Ishikawa (cell line): ENCODE results near the gene PLA2G4D.
A peak's percentile ranks its signal among the peaks of the same experiment; 100 is the strongest.

Experiments
- CEBPB ChIP-seq: IDR thresholded peaks from 2 replicates; pipeline ENCODE4 v1.6.1; 2012
- CREB1 ChIP-seq: IDR thresholded peaks from 2 replicates; pipeline ENCODE4 v1.6.1; 2012; ENCODE audit warnings: low read depth
- EGR1 ChIP-seq: IDR thresholded peaks from 2 replicates; pipeline ENCODE4 v1.6.1; 2012
- EP300 ChIP-seq: IDR thresholded peaks from 2 replicates; pipeline ENCODE4 v1.6.1; 2012; ENCODE audit warnings: borderline replicate concordance
- FOXM1 ChIP-seq: IDR thresholded peaks from 2 replicates; pipeline ENCODE4 v1.6.1; 2012; ENCODE audit warnings: low read depth, borderline replicate concordance
- MAX ChIP-seq: IDR thresholded peaks from 2 replicates; pipeline ENCODE4 v1.6.1; 2012
- NFIC ChIP-seq: IDR thresholded peaks from 2 replicates; pipeline ENCODE4 v1.6.1; 2012
- RAD21 ChIP-seq: IDR thresholded peaks from 2 replicates; pipeline ENCODE4 v1.6.1; 2012; ENCODE audit warnings: low read depth
- REST ChIP-seq: IDR thresholded peaks from 2 replicates; pipeline ENCODE4 v1.6.1; 2012; ENCODE audit warnings: low read depth, mild to moderate bottlenecking
- TAF1 ChIP-seq: IDR thresholded peaks from 2 replicates; pipeline ENCODE4 v1.6.1; 2012; ENCODE audit warnings: low read depth, mild to moderate bottlenecking
- TCF12 ChIP-seq: IDR thresholded peaks from 2 replicates; pipeline ENCODE4 v1.6.1; 2012; ENCODE audit warnings: low read depth
- TEAD4 ChIP-seq: IDR thresholded peaks from 2 replicates; pipeline ENCODE4 v1.6.1; 2012
- USF1 ChIP-seq: IDR thresholded peaks from 2 replicates; pipeline ENCODE4 v1.6.1; 2012
- YY1 ChIP-seq: IDR thresholded peaks from 2 replicates; pipeline ENCODE4 v1.6.1; 2012; ENCODE audit warnings: low read depth
- ZBTB7A ChIP-seq: IDR thresholded peaks from 2 replicates; pipeline ENCODE4 v1.6.1; 2012; ENCODE audit warnings: low read depth

PLA2G4D gene

GRCh38 chr15:42042602-42043400 lies 51.6 kb downstream of the PLA2G4D start:
- no peak for TF ChIP-seq MAX
- no peak for TF ChIP-seq NFIC
- TF ChIP-seq TCF12: no peak
- no peak for TF ChIP-seq REST
- no peak for TF ChIP-seq USF1
- no peak for TF ChIP-seq CREB1
- no peak for TF ChIP-seq RAD21
- no peak for TF ChIP-seq ZBTB7A
- TF ChIP-seq YY1: no peak
- TF ChIP-seq CEBPB: no peak
- TF ChIP-seq EP300: no peak
- TF ChIP-seq TAF1: no peak
- TF ChIP-seq EGR1: no peak
- TF ChIP-seq FOXM1: no peak
- no peak for TF ChIP-seq TEAD4

GRCh38 chr15:42038401-42038800 lies 56.0 kb downstream of the PLA2G4D start:
- TF ChIP-seq ZBTB7A (no peak), TEAD4 (no peak), EGR1 (no peak), CEBPB (no peak)

- TF ChIP-seq TEAD4 (peak; percentile 33; the same call in 1 of the 2 replicates), NFIC (peak; percentile 93), EP300 (no peak), FOXM1 (no peak), TCF12 (peak; percentile 22; the same call in 1 of the 2 replicates), EGR1 (no peak), RAD21 (no peak)
Observed at GRCh38 chr15:42037656-42038055, 56.7 kb downstream of the PLA2G4D start.

GRCh38 chr15:42036966-42037365 lies 57.4 kb downstream of the PLA2G4D start:
- TF ChIP-seq RAD21 (no peak), REST (no peak), TCF12 (no peak), ZBTB7A (no peak), TEAD4 (no peak), FOXM1 (no peak)

- TF ChIP-seq TAF1 (no peak), YY1 (no peak), MAX (no peak), ZBTB7A (no peak), REST (no peak), CEBPB (no peak), FOXM1 (no peak), TCF12 (no peak), CREB1 (no peak), USF1 (no peak), EP300 (no peak), EGR1 (no peak), TEAD4 (no peak), RAD21 (no peak)
Observed at GRCh38 chr15:42036112-42036905, 58.1 kb downstream of the PLA2G4D start.
